Measurements from ENCODE around the gene ZNF559.

DNA sequence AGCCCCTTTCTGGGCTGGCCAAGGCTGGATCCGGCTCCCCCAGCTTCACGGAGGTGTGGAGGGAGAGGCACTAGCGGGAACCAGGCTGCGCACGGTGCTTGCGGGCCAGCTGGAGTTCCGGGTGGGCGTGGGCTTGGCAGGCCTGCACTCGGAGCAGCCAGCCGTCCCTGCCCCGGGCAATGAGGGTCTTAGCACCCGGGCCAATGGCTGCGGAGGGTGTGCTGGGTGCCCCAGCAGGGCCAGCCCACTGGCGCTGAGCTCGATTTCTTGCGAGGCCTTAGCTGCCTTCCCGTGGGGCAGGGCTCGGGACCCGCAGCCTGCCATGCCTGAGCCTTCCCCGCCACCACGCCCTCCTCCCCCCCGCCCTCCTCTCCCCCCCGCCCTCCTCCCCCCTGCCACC, 2.6 kb upstream of the ZNF559 start:
- no peak for TF ChIP-seq POLR2A (IDR thresholded peaks at IDR 0.05; ENCODE audit: control extremely low read depth in 1 of 2, low read depth in 2 of 2, low read length in 2 of 2)
- TF ChIP-seq EP300 (IDR thresholded peaks at IDR 0.05; ENCODE audit: borderline replicate concordance in 1 of 2, low read depth in 2 of 2, low read length in 2 of 2), result no peak
- TF ChIP-seq SP1 (IDR thresholded peaks at IDR 0.05; ENCODE audit: low read depth, low read length), result no peak
- no peak for TF ChIP-seq ZNF274 (IDR thresholded peaks at IDR 0.05; ENCODE audit: borderline replicate concordance, extremely low read depth, low read length)
- no peak for TF ChIP-seq HDAC2 (IDR thresholded peaks at IDR 0.05; ENCODE audit: borderline replicate concordance in 1 of 2, low read depth in 2 of 2, low read length in 2 of 2)
- no peak for TF ChIP-seq RAD21 (IDR thresholded peaks at IDR 0.05 in 1 of 2, conservative IDR thresholded peaks at IDR 0.05 in 1 of 2; ENCODE audit: low read depth in 2 of 2, low read length in 2 of 2)
- no peak for TF ChIP-seq CTCF (IDR thresholded peaks at IDR 0.05; ENCODE audit: control extremely low read depth in 1 of 3, insufficient read depth in 1 of 3, low read depth in 1 of 3, low read length in 3 of 3)
- no peak for TF ChIP-seq YY1 (IDR thresholded peaks at IDR 0.05; ENCODE audit: low read depth, low read length)
- no peak for TF ChIP-seq CHD1 (IDR thresholded peaks at IDR 0.05; ENCODE audit: low read depth, low read length)
- TF ChIP-seq CHD2 (IDR thresholded peaks at IDR 0.05; ENCODE audit: low read length), result no peak
- no peak for TF ChIP-seq EZH2 (IDR thresholded peaks at IDR 0.05; ENCODE audit: low read depth, low read length, severe bottlenecking)

Data from H1 (cell line).